OCI-LY7 (cell line): ENCODE data around the gene MGMT.

Source experiments
- CTCF ChIP-seq: fragments of 200-600 bp; sonication (generic); conservative IDR thresholded peaks from 2 replicates; pipeline ENCODE4 v1.5.1; 2014; ENCODE audit warnings: mild to moderate bottlenecking, antibody characterized with exemption, low read length, moderate library complexity, mixed read lengths
- EZH2phosphoT487 ChIP-seq: fragments of 200-600 bp; sonication (generic); IDR thresholded peaks from 2 replicates; pipeline ENCODE4 v1.6.1; 2018; ENCODE audit warnings: low read depth, borderline replicate concordance, mild to moderate bottlenecking, mixed run types, antibody characterized with exemption, low read length, moderate library complexity, mixed read lengths

GRCh38 chr10:129796710-129797420 is 329.8 kb downstream of the MGMT start:
- TF ChIP-seq CTCF (no peak), EZH2phosphoT487 (no peak)
